Central memory CD8-positive, alpha-beta T cell (primary cell): ENCODE results near the gene EML6.

ENCODE experiments used
- ATAC-seq: fragments of 150-1000 bp; cut with Tn5 transposase; replicated peaks from 2 replicates; pipeline ENCODE4 v1.10.0; 2022; ENCODE audit warnings: mild to moderate bottlenecking, moderate FRiP score, moderate number of reproducible peaks; ENCODE audit not compliant: poor library complexity, severe bottlenecking; ENCODE audit errors: extremely low read depth
- DNase-seq, 2 donors: peaks; one replicate each; pipeline ENCODE4 v3.0.0; 2021; ENCODE audit warnings: low spot score in 2 of 2
- H3K27ac Mint-ChIP-seq: one replicate; pipeline ENCODE4 v1.8.0; 2022; ENCODE audit warnings: low read depth, mild to moderate bottlenecking, moderate library complexity, mixed read lengths
- H3K27me3 Mint-ChIP-seq: one replicate; pipeline ENCODE4 v1.8.0; 2022; ENCODE audit warnings: mixed read lengths
- H3K36me3 Mint-ChIP-seq: one replicate; pipeline ENCODE4 v1.8.0; 2022; ENCODE audit warnings: mild to moderate bottlenecking, moderate library complexity, mixed read lengths; ENCODE audit not compliant: insufficient read depth
- H3K4me1 Mint-ChIP-seq: one replicate; pipeline ENCODE4 v1.8.0; 2022; ENCODE audit warnings: mixed read lengths
- H3K4me3 Mint-ChIP-seq: one replicate; pipeline ENCODE4 v1.8.0; 2022; ENCODE audit warnings: mild to moderate bottlenecking, moderate library complexity, mixed read lengths
- H3K9me3 Mint-ChIP-seq: one replicate; pipeline ENCODE4 v1.8.0; 2022; ENCODE audit warnings: mixed read lengths

EML6 gene

GRCh38 chr2:54771166-54771885 is 47.9 kb downstream of the EML6 start:
- peaks cover 13% of the 10 kb centered on the region for H3K9me3 Mint-ChIP-seq
- ATAC-seq (no peak), DNase-seq (no peak)
- H3K4me3 Mint-ChIP-seq, result no peak overlapping the region
- H3K27ac Mint-ChIP-seq, result no peak overlapping the region
- H3K36me3 Mint-ChIP-seq, result peaks cover 2% of the 10 kb centered on the region
- H3K4me1 Mint-ChIP-seq, result no peaks in the 10 kb centered on the region
- H3K27me3 Mint-ChIP-seq, result no peaks in the 10 kb centered on the region

- Mint-ChIP-seq H3K27ac (no peak overlapping the region), H3K27me3 (no peaks in the 10 kb centered on the region), H3K4me3 (no peak overlapping the region), H3K36me3 (peaks cover 2% of the 10 kb centered on the region), H3K4me1 (no peaks in the 10 kb centered on the region), H3K9me3 (peaks cover 13% of the 10 kb centered on the region)
- DNase-seq (no peak), ATAC-seq (no peak)
Measured at GRCh38 chr2:54772110-54772509, 48.6 kb downstream of the EML6 start.

- Mint-ChIP-seq H3K4me1 (no peaks in the 10 kb centered on the region), H3K27ac (no peak overlapping the region), H3K4me3 (no peak overlapping the region), H3K9me3 (peaks cover 13% of the 10 kb centered on the region), H3K27me3 (peaks cover 3% of the 10 kb centered on the region), H3K36me3 (peaks cover 2% of the 10 kb centered on the region)
- no peak for DNase-seq
- ATAC-seq, result no peak
Measured at GRCh38 chr2:54772531-54772930, 49.1 kb downstream of the EML6 start.

- Mint-ChIP-seq H3K27me3 (peaks cover 10% of the 10 kb centered on the region), H3K9me3 (peaks cover 13% of the 10 kb centered on the region), H3K4me3 (no peak overlapping the region), H3K27ac (no peak overlapping the region), H3K4me1 (no peaks in the 10 kb centered on the region), H3K36me3 (peaks cover 2% of the 10 kb centered on the region)
- no peak for DNase-seq
- no peak for ATAC-seq
Measured at GRCh38 chr2:54773233-54773632, 49.8 kb downstream of the EML6 start.

- H3K9me3 Mint-ChIP-seq, result peaks cover 13% of the 10 kb centered on the region
- H3K36me3 Mint-ChIP-seq, result peaks cover 2% of the 10 kb centered on the region
- no peak for ATAC-seq
- peaks cover 13% of the 10 kb centered on the region for H3K27me3 Mint-ChIP-seq
- DNase-seq, result no peak
- H3K27ac Mint-ChIP-seq, result no peak overlapping the region
- H3K4me1 Mint-ChIP-seq, result no peaks in the 10 kb centered on the region
- no peak overlapping the region for H3K4me3 Mint-ChIP-seq
Measured at GRCh38 chr2:54773838-54774237, 50.4 kb downstream of the EML6 start.

- no peak for DNase-seq
- H3K27me3 Mint-ChIP-seq, result peaks cover 22% of the 10 kb centered on the region
- peaks cover 13% of the 10 kb centered on the region for H3K9me3 Mint-ChIP-seq
- H3K4me3 Mint-ChIP-seq, result no peak overlapping the region
- no peak overlapping the region for H3K27ac Mint-ChIP-seq
- H3K36me3 Mint-ChIP-seq, result peaks cover 2% of the 10 kb centered on the region
- no peak for ATAC-seq
- no peaks in the 10 kb centered on the region for H3K4me1 Mint-ChIP-seq
Measured at GRCh38 chr2:54775710-54776109, 52.2 kb downstream of the EML6 start.

- DNase-seq (no peak), ATAC-seq (no peak)
- peaks cover 24% of the 10 kb centered on the region for H3K27me3 Mint-ChIP-seq
- peaks cover 2% of the 10 kb centered on the region for H3K36me3 Mint-ChIP-seq
- no peaks in the 10 kb centered on the region for H3K4me1 Mint-ChIP-seq
- no peak overlapping the region for H3K4me3 Mint-ChIP-seq
- H3K27ac Mint-ChIP-seq, result no peak overlapping the region
- H3K9me3 Mint-ChIP-seq, result peaks cover 13% of the 10 kb centered on the region
Measured at GRCh38 chr2:54776494-54776893, 53.0 kb downstream of the EML6 start.

GRCh38 chr2:54783349-54783748 is 59.9 kb downstream of the EML6 start:
- Mint-ChIP-seq H3K27me3 (peaks cover 13% of the 10 kb centered on the region), H3K36me3 (peaks cover 2% of the 10 kb centered on the region), H3K4me3 (no peak overlapping the region), H3K27ac (no peak overlapping the region), H3K9me3 (no peaks in the 10 kb centered on the region), H3K4me1 (no peaks in the 10 kb centered on the region)
- no peak for DNase-seq
- ATAC-seq, result no peak

GRCh38 chr2:54787270-54787669 is 63.8 kb downstream of the EML6 start:
- Mint-ChIP-seq H3K27ac (no peak overlapping the region), H3K27me3 (no peaks in the 10 kb centered on the region), H3K36me3 (peaks cover 2% of the 10 kb centered on the region), H3K4me3 (no peak overlapping the region), H3K4me1 (no peaks in the 10 kb centered on the region), H3K9me3 (no peaks in the 10 kb centered on the region)
- no peak for DNase-seq
- ATAC-seq, result no peak

GRCh38 chr2:54787755-54788366 is 64.4 kb downstream of the EML6 start:
- Mint-ChIP-seq H3K4me1 (no peaks in the 10 kb centered on the region), H3K27me3 (peaks cover 2% of the 10 kb centered on the region), H3K9me3 (no peaks in the 10 kb centered on the region), H3K36me3 (peaks cover 2% of the 10 kb centered on the region), H3K4me3 (no peak overlapping the region), H3K27ac (no peak overlapping the region)
- no peak for ATAC-seq
- no peak for DNase-seq

- no peak for DNase-seq
- no peak for ATAC-seq
- H3K27ac Mint-ChIP-seq, result no peak overlapping the region
- peaks cover 2% of the 10 kb centered on the region for H3K36me3 Mint-ChIP-seq
- H3K4me1 Mint-ChIP-seq, result no peaks in the 10 kb centered on the region
- H3K4me3 Mint-ChIP-seq, result no peak overlapping the region
- no peaks in the 10 kb centered on the region for H3K9me3 Mint-ChIP-seq
- peaks cover 23% of the 10 kb centered on the region for H3K27me3 Mint-ChIP-seq
Measured at GRCh38 chr2:54789878-54790277, 66.4 kb downstream of the EML6 start.

GRCh38 chr2:54791831-54792230 is 68.4 kb downstream of the EML6 start:
- no peak for DNase-seq
- no peak overlapping the region for H3K27ac Mint-ChIP-seq
- H3K36me3 Mint-ChIP-seq, result peaks cover 2% of the 10 kb centered on the region
- H3K9me3 Mint-ChIP-seq, result no peaks in the 10 kb centered on the region
- peaks cover 32% of the 10 kb centered on the region for H3K27me3 Mint-ChIP-seq
- no peak overlapping the region for H3K4me3 Mint-ChIP-seq
- H3K4me1 Mint-ChIP-seq, result no peaks in the 10 kb centered on the region
- no peak for ATAC-seq

GRCh38 chr2:54797307-54797706 is 73.8 kb downstream of the EML6 start:
- Mint-ChIP-seq H3K36me3 (no peaks in the 10 kb centered on the region), H3K4me1 (no peaks in the 10 kb centered on the region), H3K9me3 (no peaks in the 10 kb centered on the region), H3K27ac (no peak overlapping the region), H3K27me3 (peaks cover 50% of the 10 kb centered on the region), H3K4me3 (no peak overlapping the region)
- ATAC-seq, result no peak
- no peak for DNase-seq
